HG03066 (cell line): ENCODE results near the gene ULBP2.
"Not testable (repeated sequence)": the region's sequence is repeated elsewhere in the genome, so short reads cannot be mapped to it uniquely, and the experiment has no call there.

ENCODE experiments used
- ATAC-seq: cut with Tn5 transposase; IDR thresholded peaks from one replicate; pipeline ENCODE4 v1.9.1; 2021; ENCODE audit warnings: low read depth; ENCODE audit not compliant: unreplicated experiment

Gene ULBP2

DNA sequence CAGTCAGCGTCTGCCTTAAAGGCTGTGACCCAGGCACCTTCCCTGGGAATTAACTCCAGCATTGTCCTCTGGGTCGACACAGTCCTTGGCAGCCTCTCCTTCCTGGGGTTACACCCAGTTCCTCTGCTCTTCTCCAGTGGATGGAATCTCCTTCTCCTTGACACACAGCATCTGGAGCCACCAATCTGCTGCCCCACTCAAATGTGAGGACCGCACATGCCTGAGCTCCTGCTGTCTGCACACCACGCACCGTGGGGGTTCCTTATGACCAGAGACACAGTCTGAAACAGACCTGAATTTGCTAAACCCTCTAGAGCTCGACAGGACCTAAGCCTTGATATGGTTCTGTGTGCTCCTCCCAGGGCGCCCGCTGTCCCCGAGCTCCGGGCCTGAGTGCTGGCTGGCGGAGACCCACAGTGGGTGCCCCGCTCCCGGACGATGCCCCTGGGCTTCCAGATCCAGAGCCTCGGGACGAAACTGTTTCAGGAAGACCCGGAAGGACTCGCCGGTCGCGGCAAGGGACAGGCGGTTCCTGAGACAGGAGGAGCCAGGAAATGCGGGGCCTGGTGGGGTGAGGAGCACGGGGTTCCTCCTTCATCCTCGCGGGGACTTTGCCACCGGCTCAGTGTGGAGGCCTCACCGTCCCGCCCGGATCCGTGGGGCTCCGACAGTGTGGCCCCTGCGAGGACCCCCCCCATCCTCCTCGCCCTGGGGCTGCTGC lies 16.4 kb upstream of the ULBP2 start:
- no peak for ATAC-seq

- ATAC-seq = peak; percentile 60
Observed at GRCh38 chr6:149925974-149926777, 15.6 kb upstream of the ULBP2 start.

DNA sequence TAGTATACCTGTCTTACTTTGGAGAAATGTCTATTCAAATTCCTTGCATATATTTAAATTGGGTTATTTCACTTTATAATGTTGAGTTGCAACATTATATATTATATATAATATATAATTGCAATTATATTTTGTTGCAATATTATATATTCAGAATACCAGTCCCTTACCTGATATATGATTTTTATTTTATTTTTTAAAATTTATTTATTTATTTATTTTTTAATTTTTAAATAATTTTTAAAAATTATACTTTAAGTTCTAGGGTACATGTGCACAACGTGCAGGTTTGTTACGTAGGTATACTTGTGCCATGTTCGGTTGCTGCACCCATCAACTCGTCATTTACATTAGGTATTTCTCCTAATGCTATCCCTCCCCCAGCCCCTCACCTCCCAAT lies 14.8 kb upstream of the ULBP2 start:
- ATAC-seq = not testable (repeated sequence)

GRCh38 chr6:149929422-149929821 lies 12.4 kb upstream of the ULBP2 start:
- ATAC-seq = no peak

- no peak for ATAC-seq
Observed at GRCh38 chr6:149931501-149931900, 10.3 kb upstream of the ULBP2 start.

DNA sequence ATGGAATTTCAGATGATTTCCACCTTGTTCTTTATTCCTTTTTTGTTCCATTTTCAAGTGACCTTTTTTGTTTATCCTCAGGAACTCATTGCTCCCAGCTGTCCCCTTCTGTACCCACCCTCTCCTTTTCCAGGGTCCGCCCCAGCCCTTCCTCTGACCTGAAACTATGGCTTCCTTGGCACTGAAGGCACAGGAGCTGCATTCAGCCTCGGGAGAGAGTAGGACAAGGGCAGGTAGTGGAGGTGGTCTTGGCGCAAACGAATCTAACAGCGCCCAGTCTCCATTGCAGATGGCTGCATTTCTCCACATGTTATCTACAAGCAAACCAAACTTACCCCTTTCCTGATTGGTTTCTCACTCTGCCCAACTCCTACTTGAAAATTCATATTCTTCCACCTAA lies 8.8 kb upstream of the ULBP2 start:
- no peak for ATAC-seq

DNA sequence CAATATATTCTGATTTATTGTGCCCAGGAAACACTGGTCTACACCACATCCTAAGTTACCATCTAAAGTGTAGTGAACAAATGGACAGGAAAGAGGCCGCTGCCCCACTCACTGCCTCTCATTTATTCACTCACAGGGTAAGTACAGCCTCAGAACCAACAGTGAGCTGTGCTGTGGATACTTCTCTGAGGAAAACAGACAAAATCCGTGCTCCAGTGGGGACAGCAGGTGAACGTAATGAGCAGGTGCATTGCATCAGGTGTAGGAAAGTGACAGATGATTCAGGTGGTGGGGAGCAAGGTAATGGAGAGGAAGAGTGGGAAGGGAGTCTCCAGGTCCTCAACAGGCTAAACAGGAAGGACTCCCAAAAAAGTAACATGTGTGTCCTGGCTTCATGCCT lies 8.4 kb upstream of the ULBP2 start:
- no peak for ATAC-seq

- ATAC-seq = no peak
Observed at GRCh38 chr6:149934249-149935156, 7.3 kb upstream of the ULBP2 start.

DNA sequence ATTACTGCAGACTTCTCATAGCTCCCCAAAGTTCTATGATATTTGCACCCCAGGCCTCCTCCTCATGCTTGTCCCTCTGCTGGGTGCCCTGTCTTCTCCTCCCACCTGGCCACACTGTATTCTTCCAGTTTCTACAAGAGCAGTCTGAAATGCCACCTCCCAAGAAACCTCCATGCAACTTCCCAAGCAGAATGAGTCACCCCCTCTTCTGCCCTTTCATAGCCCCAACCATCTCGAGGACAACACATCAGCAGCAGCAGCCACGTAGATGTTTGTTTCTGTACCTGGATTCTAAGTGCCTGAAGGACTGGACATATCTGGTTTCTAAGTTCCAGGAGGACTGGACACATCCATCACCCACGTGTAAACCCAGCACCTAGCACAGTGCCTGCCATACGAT lies 6.6 kb upstream of the ULBP2 start:
- no peak for ATAC-seq

- ATAC-seq = no peak
Observed at GRCh38 chr6:149935668-149936067, 6.1 kb upstream of the ULBP2 start.

GRCh38 chr6:149936743-149937142 lies 5.1 kb upstream of the ULBP2 start:
- no peak for ATAC-seq

DNA sequence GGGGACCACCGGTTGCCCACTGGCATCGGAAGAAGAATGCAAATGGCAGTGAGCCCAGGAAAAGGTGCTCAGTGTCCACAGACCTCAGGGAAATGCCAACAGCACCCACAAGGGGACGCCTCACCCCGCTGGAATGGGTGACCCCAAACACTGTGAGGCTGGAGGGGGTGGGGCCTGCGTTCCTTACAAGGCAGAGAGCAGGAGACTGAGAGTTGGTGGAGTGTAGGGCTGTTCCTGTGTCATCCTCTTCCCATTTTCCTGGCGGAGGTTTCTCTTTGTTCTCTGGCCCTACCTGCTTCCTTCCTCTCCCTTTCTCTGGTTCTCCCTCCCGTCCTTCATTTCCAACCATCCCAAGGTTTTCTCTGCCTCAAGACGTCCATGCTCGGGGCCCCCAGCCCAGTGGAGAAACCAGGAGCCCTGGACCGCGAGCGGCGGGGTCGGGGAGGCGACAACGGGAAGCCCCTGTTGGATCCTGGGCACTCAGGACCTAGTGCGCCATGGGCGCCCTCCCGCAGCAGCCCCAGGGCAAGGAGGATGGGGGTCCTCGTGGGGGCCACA lies 3.7 kb upstream of the ULBP2 start:
- ATAC-seq = not testable (repeated sequence)

DNA sequence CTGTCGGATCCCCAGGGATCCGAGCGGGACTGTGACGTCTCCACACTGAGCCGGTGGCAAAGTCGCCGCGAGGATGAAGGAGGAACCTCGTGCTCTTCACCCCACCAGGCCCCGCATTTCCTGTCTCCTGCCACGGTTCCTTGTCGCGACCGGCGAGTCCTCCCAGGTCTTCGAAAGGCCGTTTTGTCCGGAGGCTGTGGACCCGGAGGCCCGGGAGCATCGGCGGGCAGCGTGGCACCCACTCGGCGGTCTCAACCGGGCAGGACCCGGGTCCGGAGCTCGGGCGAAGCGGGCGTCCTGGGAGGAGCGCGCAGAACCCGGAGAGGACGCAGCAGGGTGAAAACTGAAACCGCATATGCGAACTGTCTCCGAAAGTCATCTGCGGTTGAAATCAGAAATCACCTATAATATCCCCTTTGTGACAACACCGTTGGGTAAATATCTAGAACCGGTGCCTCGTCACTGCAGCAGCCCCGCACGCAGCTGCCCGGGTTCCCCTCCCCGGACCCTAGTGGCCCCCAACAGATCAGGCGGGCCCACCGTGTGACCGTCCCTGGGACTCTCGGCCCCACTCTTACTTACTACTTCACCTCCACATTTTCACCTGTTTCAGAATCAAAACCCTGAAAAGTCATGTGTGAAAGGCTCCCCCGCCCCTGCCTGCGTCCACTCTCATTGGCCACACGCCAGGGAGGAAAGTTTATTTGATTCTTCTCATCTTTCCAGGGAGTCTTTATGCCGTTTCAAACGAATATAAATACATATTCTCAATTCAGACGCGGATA lies 3.1 kb upstream of the ULBP2 start:
- peak; percentile 80 for ATAC-seq

GRCh38 chr6:149939356-149939648 lies 2.5 kb upstream of the ULBP2 start:
- ATAC-seq = no peak

DNA sequence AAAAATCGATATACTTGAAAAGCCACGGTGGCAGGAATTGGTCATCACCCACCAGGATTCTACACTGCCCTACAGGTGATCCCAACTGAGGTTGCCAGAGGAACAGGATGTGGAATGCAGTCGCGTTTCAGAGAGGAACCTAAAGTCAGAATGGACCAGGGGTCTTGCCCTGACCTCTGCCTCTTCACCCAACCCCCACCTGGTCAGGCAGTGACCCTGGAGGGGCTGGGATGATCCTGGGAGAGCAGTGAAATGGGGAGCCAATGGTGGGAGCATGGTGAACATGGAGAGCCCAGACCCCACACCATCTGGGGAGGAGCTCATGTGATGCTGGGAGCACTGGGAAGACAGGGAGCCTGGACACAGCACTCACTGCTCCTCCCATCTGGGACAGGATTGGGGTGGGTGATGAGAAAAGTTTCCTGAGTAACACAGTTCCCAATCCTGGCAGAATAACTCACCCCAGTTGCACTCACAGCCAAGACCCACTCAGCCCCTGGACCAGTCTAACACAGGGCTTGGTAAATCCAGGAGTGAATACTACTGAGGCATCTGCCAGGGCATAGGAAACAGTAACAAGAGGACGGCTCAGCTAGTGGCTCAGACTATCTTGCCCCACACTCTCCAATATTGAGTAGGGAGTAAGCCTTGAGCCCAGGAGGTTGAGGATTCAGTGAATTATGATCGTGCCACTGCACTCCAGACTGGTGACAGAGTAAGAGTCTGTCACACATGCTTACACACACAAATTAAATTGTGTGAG lies 1.7 kb upstream of the ULBP2 start:
- ATAC-seq = no peak

- no peak for ATAC-seq
Observed at GRCh38 chr6:149940672-149940982, 1.2 kb upstream of the ULBP2 start.

GRCh38 chr6:149942461-149942829 lies 631 bp downstream of the ULBP2 start:
- ATAC-seq = no peak

DNA sequence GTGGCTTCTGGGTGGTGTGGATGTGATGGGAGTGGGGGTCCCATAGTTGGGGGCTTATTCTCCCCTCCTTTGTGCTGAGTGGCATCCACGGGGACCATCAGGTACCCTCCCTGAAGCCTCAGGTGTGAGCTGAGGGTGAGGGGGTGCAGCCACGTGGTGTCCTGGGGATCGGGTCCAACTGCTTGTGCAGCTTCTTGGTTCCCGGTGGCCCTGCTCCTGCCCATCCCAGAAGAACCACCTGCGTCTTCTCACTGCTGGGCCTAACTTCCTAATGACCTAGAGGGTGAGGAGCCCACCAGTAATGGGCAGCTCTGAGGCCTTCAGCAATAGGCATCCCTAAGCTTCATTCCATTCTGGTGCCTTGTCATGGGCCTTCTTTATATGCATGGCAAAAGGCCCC lies 1.5 kb downstream of the ULBP2 start:
- not testable (repeated sequence) for ATAC-seq

DNA sequence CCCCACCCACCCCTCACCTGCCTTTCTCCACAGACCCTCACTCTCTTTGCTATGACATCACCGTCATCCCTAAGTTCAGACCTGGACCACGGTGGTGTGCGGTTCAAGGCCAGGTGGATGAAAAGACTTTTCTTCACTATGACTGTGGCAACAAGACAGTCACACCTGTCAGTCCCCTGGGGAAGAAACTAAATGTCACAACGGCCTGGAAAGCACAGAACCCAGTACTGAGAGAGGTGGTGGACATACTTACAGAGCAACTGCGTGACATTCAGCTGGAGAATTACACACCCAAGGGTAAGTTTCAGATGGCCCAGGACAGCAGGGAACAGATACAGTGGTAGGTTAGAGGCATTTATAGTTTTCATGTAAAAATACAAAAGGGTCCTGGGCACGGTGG lies 3.5 kb downstream of the ULBP2 start:
- ATAC-seq = not testable (repeated sequence)

- ATAC-seq = not testable (repeated sequence)
Observed at GRCh38 chr6:149946631-149947030, 4.8 kb downstream of the ULBP2 start.
